ENCODE measurements around the gene ATXN1.

The ATXN1 gene

GRCh38 chr6:16320533-16321340, 440.5 kb downstream of the ATXN1 start:
- Histone ChIP-seq H3K36me3 (ENCODE audit: control insufficient read depth in 1 of 2, insufficient read depth in 2 of 2, low read length in 2 of 2) (peaks cover 0 to 7% of the 10 kb centered on the region in 2 donors), H3K27me3 (ENCODE audit: low read depth, low read length) (no peaks in the 10 kb centered on the region), H3K4me1 (ENCODE audit: control insufficient read depth in 1 of 2, insufficient read depth in 2 of 2, low read length in 2 of 2) (peaks cover 23 to 37% of the 10 kb centered on the region in 2 donors), H3K27ac (ENCODE audit: low read length) (peak overlapping the region; percentile 81), H3K4me3 (ENCODE audit: low read depth in 1 of 2, low read length in 2 of 2) (peak overlapping the region; percentile 36 to 40), H3K9me3 (ENCODE audit: control insufficient read depth in 1 of 2, low read length in 2 of 2) (no peaks in the 10 kb centered on the region)

DNA sequence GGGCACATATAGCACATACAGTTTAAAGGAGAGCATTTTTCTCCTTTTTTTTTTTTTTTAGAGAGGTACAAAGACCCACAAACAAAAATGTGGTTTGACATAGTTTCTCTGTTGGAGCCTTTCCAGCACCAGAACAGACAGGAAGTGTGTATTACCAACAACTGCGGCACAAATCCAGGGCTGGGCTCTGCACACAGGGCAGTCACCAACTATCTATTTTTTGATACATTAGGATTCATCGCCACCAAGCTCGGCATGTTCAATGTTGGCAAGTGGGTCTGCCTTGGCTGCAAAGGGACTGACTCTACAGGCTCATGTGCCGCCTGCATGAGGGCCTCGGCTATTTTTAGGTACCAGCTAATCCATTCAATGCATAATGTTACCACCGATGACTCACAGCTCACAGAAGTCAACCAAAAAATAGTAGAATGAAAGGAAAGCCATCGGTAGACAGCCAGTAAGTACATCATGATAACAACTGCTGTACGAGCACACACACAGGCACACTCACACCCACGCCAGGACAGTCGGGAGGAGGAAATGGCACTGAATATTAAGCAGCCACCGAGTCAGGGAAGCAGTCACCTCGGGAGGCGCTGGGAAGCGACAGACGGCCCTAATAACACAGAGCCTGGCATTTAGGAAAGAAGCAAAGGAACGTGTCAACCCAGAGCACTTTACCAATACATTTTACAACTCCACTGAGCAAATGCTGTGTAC, 441.3 kb downstream of the ATXN1 start:
- no peaks in the 10 kb centered on the region for H3K9me3 ChIP-seq (ENCODE audit: control insufficient read depth in 1 of 2, low read length in 2 of 2)

DNA sequence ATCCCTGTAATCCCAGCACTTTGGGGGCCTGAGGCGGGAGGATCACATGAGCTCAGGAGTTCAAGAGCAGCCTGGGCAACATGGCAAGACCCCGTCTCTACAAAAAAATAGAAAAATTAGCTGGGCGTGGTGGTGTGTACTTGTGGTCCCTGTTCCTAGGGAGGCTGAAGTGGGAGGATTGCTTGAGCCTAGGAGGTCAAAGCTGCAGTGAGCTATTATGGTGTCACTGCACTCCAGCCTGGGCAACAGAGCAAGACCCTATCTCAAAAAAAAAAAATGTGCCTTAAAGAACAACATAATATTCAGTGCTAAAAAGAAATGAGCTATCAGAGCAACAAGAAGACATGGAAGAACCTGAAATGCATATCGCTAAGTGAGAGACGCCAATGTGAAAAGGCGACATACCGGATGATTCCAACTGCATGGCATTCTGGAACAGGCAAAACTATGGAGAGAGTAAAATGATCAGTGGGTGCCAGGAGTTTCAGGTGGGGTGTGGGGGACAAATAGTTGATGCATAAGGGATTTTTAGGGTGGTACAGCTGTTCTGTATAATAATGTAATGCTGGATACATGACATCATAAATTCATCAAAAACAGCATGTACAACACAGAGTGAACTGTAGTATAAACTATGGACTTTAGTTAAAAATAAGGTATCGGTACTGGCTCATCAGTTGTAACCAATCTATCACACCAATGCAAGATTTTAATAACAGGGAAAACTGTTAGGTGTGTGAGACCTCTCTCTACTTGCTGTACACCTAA, 442.1 kb downstream of the ATXN1 start:
- Histone ChIP-seq H3K27me3 (ENCODE audit: low read depth, low read length) (no peaks in the 10 kb centered on the region), H3K36me3 (ENCODE audit: control insufficient read depth in 1 of 2, insufficient read depth in 2 of 2, low read length in 2 of 2) (peaks cover 0 to 4% of the 10 kb centered on the region in 2 donors), H3K27ac (ENCODE audit: low read length) (peak overlapping the region; percentile 81), H3K9me3 (ENCODE audit: control insufficient read depth in 1 of 2, low read length in 2 of 2) (no peaks in the 10 kb centered on the region), H3K4me1 (ENCODE audit: control insufficient read depth in 1 of 2, insufficient read depth in 2 of 2, low read length in 2 of 2) (peaks cover 23 to 33% of the 10 kb centered on the region in 2 donors), H3K4me3 (ENCODE audit: low read depth in 1 of 2, low read length in 2 of 2) (no peak overlapping the region)

More for the DNA sequence above, 441.3 kb downstream of the ATXN1 start:
- peaks cover 0 to 4% of the 10 kb centered on the region in 2 donors for H3K36me3 ChIP-seq (ENCODE audit: control insufficient read depth in 1 of 2, insufficient read depth in 2 of 2, low read length in 2 of 2)
- H3K4me3 ChIP-seq (ENCODE audit: low read depth in 1 of 2, low read length in 2 of 2), result peak overlapping the region; percentile 36 to 40
- peak overlapping the region; percentile 81 for H3K27ac ChIP-seq (ENCODE audit: low read length)
- no peaks in the 10 kb centered on the region for H3K27me3 ChIP-seq (ENCODE audit: low read depth, low read length)
- peaks cover 23 to 37% of the 10 kb centered on the region in 2 donors for H3K4me1 ChIP-seq (ENCODE audit: control insufficient read depth in 1 of 2, insufficient read depth in 2 of 2, low read length in 2 of 2)

- H3K27ac ChIP-seq (ENCODE audit: low read length), result peak overlapping the region; percentile 10
- H3K4me1 ChIP-seq (ENCODE audit: control insufficient read depth in 1 of 2, insufficient read depth in 2 of 2, low read length in 2 of 2), result peaks cover 23 to 33% of the 10 kb centered on the region in 2 donors
- no peak overlapping the region for H3K4me3 ChIP-seq (ENCODE audit: low read depth in 1 of 2, low read length in 2 of 2)
- H3K36me3 ChIP-seq (ENCODE audit: control insufficient read depth in 1 of 2, insufficient read depth in 2 of 2, low read length in 2 of 2), result peaks cover 0 to 4% of the 10 kb centered on the region in 2 donors
- no peaks in the 10 kb centered on the region for H3K27me3 ChIP-seq (ENCODE audit: low read depth, low read length)
- H3K9me3 ChIP-seq (ENCODE audit: control insufficient read depth in 1 of 2, low read length in 2 of 2), result no peaks in the 10 kb centered on the region
Observed at GRCh38 chr6:16318538-16318937, 442.7 kb downstream of the ATXN1 start.

- no peak overlapping the region for H3K27ac ChIP-seq (ENCODE audit: low read length)
- H3K9me3 ChIP-seq (ENCODE audit: control insufficient read depth in 1 of 2, low read length in 2 of 2), result no peaks in the 10 kb centered on the region
- H3K4me3 ChIP-seq (ENCODE audit: low read depth in 1 of 2, low read length in 2 of 2), result no peak overlapping the region
- peaks cover 20 to 28% of the 10 kb centered on the region in 2 donors for H3K4me1 ChIP-seq (ENCODE audit: control insufficient read depth in 1 of 2, insufficient read depth in 2 of 2, low read length in 2 of 2)
- peaks cover 0 to 4% of the 10 kb centered on the region in 2 donors for H3K36me3 ChIP-seq (ENCODE audit: control insufficient read depth in 1 of 2, insufficient read depth in 2 of 2, low read length in 2 of 2)
- no peaks in the 10 kb centered on the region for H3K27me3 ChIP-seq (ENCODE audit: low read depth, low read length)
Observed at GRCh38 chr6:16316741-16317251, 444.5 kb downstream of the ATXN1 start.

- H3K4me3 ChIP-seq (ENCODE audit: low read depth in 1 of 2, low read length in 2 of 2), result no peak overlapping the region
- no peaks in the 10 kb centered on the region for H3K9me3 ChIP-seq (ENCODE audit: control insufficient read depth in 1 of 2, low read length in 2 of 2)
- peaks cover 2 to 7% of the 10 kb centered on the region in 2 donors for H3K4me1 ChIP-seq (ENCODE audit: control insufficient read depth in 1 of 2, insufficient read depth in 2 of 2, low read length in 2 of 2)
- H3K36me3 ChIP-seq (ENCODE audit: control insufficient read depth in 1 of 2, insufficient read depth in 2 of 2, low read length in 2 of 2), result no peaks in the 10 kb centered on the region
- H3K27ac ChIP-seq (ENCODE audit: low read length), result no peak overlapping the region
- no peaks in the 10 kb centered on the region for H3K27me3 ChIP-seq (ENCODE audit: low read depth, low read length)
Observed at GRCh38 chr6:16314296-16314695, 447.0 kb downstream of the ATXN1 start.

GRCh38 chr6:16313732-16314131, 447.5 kb downstream of the ATXN1 start:
- Histone ChIP-seq H3K4me3 (ENCODE audit: low read depth in 1 of 2, low read length in 2 of 2) (no peak overlapping the region), H3K36me3 (ENCODE audit: control insufficient read depth in 1 of 2, insufficient read depth in 2 of 2, low read length in 2 of 2) (no peaks in the 10 kb centered on the region), H3K4me1 (ENCODE audit: control insufficient read depth in 1 of 2, insufficient read depth in 2 of 2, low read length in 2 of 2) (peaks cover 0 to 1% of the 10 kb centered on the region in 2 donors)

DNA sequence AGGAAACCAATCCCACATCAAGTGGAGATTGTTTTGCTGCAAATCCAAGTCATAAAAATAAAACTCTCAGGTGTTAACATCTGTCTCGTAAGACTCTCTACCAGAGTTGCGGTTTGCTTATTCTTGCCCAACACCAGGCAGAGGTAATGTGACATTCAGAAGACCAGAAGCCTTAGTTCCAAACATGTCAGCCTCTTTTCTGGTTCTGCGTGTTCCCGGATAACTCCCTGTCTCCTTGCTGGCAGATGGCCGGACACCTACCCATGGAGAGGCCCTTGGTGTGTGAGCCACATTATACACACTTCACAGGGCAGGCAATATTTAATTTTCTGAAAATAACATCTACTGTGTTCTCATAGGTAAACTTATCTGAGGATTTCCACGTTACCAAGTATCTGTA, 449.5 kb downstream of the ATXN1 start:
- Histone ChIP-seq H3K27me3 (ENCODE audit: low read depth, low read length) (no peaks in the 10 kb centered on the region), H3K27ac (ENCODE audit: low read length) (no peak overlapping the region), H3K4me3 (ENCODE audit: low read depth in 1 of 2, low read length in 2 of 2) (no peak overlapping the region), H3K4me1 (ENCODE audit: control insufficient read depth in 1 of 2, insufficient read depth in 2 of 2, low read length in 2 of 2) (no peaks in the 10 kb centered on the region), H3K9me3 (ENCODE audit: control insufficient read depth in 1 of 2, low read length in 2 of 2) (no peaks in the 10 kb centered on the region), H3K36me3 (ENCODE audit: control insufficient read depth in 1 of 2, insufficient read depth in 2 of 2, low read length in 2 of 2) (no peaks in the 10 kb centered on the region)

More at GRCh38 chr6:16313732-16314131, 447.5 kb downstream of the ATXN1 start:
- no peaks in the 10 kb centered on the region for H3K27me3 ChIP-seq (ENCODE audit: low read depth, low read length)
- H3K9me3 ChIP-seq (ENCODE audit: control insufficient read depth in 1 of 2, low read length in 2 of 2), result no peaks in the 10 kb centered on the region
- no peak overlapping the region for H3K27ac ChIP-seq (ENCODE audit: low read length)

- H3K27me3 ChIP-seq (ENCODE audit: low read depth, low read length), result no peaks in the 10 kb centered on the region
- H3K9me3 ChIP-seq (ENCODE audit: control insufficient read depth in 1 of 2, low read length in 2 of 2), result no peaks in the 10 kb centered on the region
- no peak overlapping the region for H3K27ac ChIP-seq (ENCODE audit: low read length)
- no peak overlapping the region for H3K4me3 ChIP-seq (ENCODE audit: low read depth in 1 of 2, low read length in 2 of 2)
- peaks cover 4 to 19% of the 10 kb centered on the region in 2 donors for H3K36me3 ChIP-seq (ENCODE audit: control insufficient read depth in 1 of 2, insufficient read depth in 2 of 2, low read length in 2 of 2)
- no peaks in the 10 kb centered on the region for H3K4me1 ChIP-seq (ENCODE audit: control insufficient read depth in 1 of 2, insufficient read depth in 2 of 2, low read length in 2 of 2)
Observed at GRCh38 chr6:16306334-16306733, 454.9 kb downstream of the ATXN1 start.

- Histone ChIP-seq H3K36me3 (ENCODE audit: control insufficient read depth in 1 of 2, insufficient read depth in 2 of 2, low read length in 2 of 2) (peaks cover 4 to 19% of the 10 kb centered on the region in 2 donors), H3K4me1 (ENCODE audit: control insufficient read depth in 1 of 2, insufficient read depth in 2 of 2, low read length in 2 of 2) (no peaks in the 10 kb centered on the region), H3K9me3 (ENCODE audit: control insufficient read depth in 1 of 2, low read length in 2 of 2) (no peaks in the 10 kb centered on the region), H3K4me3 (ENCODE audit: low read depth in 1 of 2, low read length in 2 of 2) (no peak overlapping the region), H3K27me3 (ENCODE audit: low read depth, low read length) (no peaks in the 10 kb centered on the region), H3K27ac (ENCODE audit: low read length) (no peak overlapping the region)
Observed at GRCh38 chr6:16305788-16306187, 455.5 kb downstream of the ATXN1 start.

Data from muscle layer of duodenum (tissue), 2 donors.